Neutrophil (primary cell): ENCODE measurements around the gene NUDT9.

Experiments used
- H3K27ac ChIP-seq: fragments of 200-600 bp; sonication (generic); 2 replicates; pipeline ENCODE4 v1.5.1; 2016; ENCODE audit warnings: mild to moderate bottlenecking, moderate library complexity
- H3K27me3 ChIP-seq: fragments of 200-600 bp; sonication (generic); 2 replicates; pipeline ENCODE4 v1.6.0; 2016; ENCODE audit warnings: mild to moderate bottlenecking
- H3K36me3 ChIP-seq: fragments of 200-600 bp; sonication (generic); 2 replicates; pipeline ENCODE4 v1.5.1; 2017
- H3K4me1 ChIP-seq, 2 experiments: fragments of 200-600 bp in 1 of 2; sonication (generic) in 1 of 2; 1 replicate in 1 of 2; 2 replicates in 1 of 2; pipeline versions ENCODE4 v1.5.1 to v1.6.1; 2013 to 2016; ENCODE audit warnings: low read depth in 1 of 2, low read length in 1 of 2, mild to moderate bottlenecking in 1 of 2, moderate library complexity in 1 of 2; ENCODE audit not compliant: control insufficient read depth in 1 of 2, insufficient read depth in 1 of 2
- H3K4me3 ChIP-seq, 2 experiments: fragments of 200-600 bp in 1 of 2; sonication (generic) in 1 of 2; 1 replicate in 1 of 2; 2 replicates in 1 of 2; pipeline ENCODE4 v1.5.1; 2013 to 2016; ENCODE audit warnings: low read depth in 1 of 2, low read length in 1 of 2, mild to moderate bottlenecking in 1 of 2, moderate library complexity in 1 of 2
- H3K9me3 ChIP-seq: fragments of 200-600 bp; sonication (generic); 2 replicates; pipeline ENCODE4 v1.5.1; 2016
- CTCF ChIP-seq: fragments of 200-600 bp; sonication (generic); IDR thresholded peaks from 2 replicates; pipeline ENCODE4 v1.5.1; 2016; ENCODE audit warnings: antibody characterized with exemption

The NUDT9 gene

GRCh38 chr4:87458913-87459312, 36.5 kb downstream of the NUDT9 start:
- H3K27ac ChIP-seq, result no peak overlapping the region
- H3K27me3 ChIP-seq, result no peaks in the 10 kb centered on the region
- peaks cover 6% of the 10 kb centered on the region for H3K36me3 ChIP-seq
- no peaks in the 10 kb centered on the region for H3K9me3 ChIP-seq
- no peak overlapping the region for H3K4me3 ChIP-seq
- no peaks in the 10 kb centered on the region for H3K4me1 ChIP-seq
- TF ChIP-seq CTCF, result no peak

GRCh38 chr4:87461281-87461700, 38.9 kb downstream of the NUDT9 start:
- no peak overlapping the region for H3K27ac ChIP-seq
- H3K36me3 ChIP-seq, result no peaks in the 10 kb centered on the region
- H3K4me3 ChIP-seq, result no peak overlapping the region
- H3K4me1 ChIP-seq, result no peaks in the 10 kb centered on the region
- no peaks in the 10 kb centered on the region for H3K9me3 ChIP-seq
- H3K27me3 ChIP-seq, result no peaks in the 10 kb centered on the region
- TF ChIP-seq CTCF, result no peak

- Histone ChIP-seq H3K4me1 (no peaks in the 10 kb centered on the region), H3K9me3 (no peaks in the 10 kb centered on the region), H3K36me3 (no peaks in the 10 kb centered on the region), H3K27me3 (no peaks in the 10 kb centered on the region), H3K27ac (no peak overlapping the region), H3K4me3 (no peak overlapping the region)
- TF ChIP-seq CTCF, result no peak
Observed at GRCh38 chr4:87462102-87462501, 39.7 kb downstream of the NUDT9 start.

- no peak overlapping the region for H3K4me3 ChIP-seq
- TF ChIP-seq CTCF, result no peak
- H3K9me3 ChIP-seq, result no peaks in the 10 kb centered on the region
- H3K27me3 ChIP-seq, result no peaks in the 10 kb centered on the region
- no peak overlapping the region for H3K27ac ChIP-seq
- H3K4me1 ChIP-seq, result no peaks in the 10 kb centered on the region
- no peaks in the 10 kb centered on the region for H3K36me3 ChIP-seq
Observed at GRCh38 chr4:87465739-87466366, 43.5 kb downstream of the NUDT9 start.

- H3K36me3 ChIP-seq, result no peaks in the 10 kb centered on the region
- H3K4me1 ChIP-seq, result no peaks in the 10 kb centered on the region
- TF ChIP-seq CTCF, result no peak
- H3K4me3 ChIP-seq, result no peak overlapping the region
- no peaks in the 10 kb centered on the region for H3K9me3 ChIP-seq
- H3K27ac ChIP-seq, result no peak overlapping the region
- H3K27me3 ChIP-seq, result no peaks in the 10 kb centered on the region
Observed at GRCh38 chr4:87469390-87469789, 47.0 kb downstream of the NUDT9 start.
